HCT116 (cell line): ENCODE measurements around the gene ANO4.

Source experiments
- CTCF ChIP-seq, 3 experiments: fragments of 200-600 bp in 1 of 3; sonication (generic) in 1 of 3; IDR thresholded peaks in 2 of 3; conservative IDR thresholded peaks in 1 of 3; 2 replicates each; pipeline ENCODE4 v1.5.1; 2012 to 2017; ENCODE audit warnings: low read depth in 2 of 3, low read length in 2 of 3, antibody characterized with exemption in 1 of 3, borderline replicate concordance in 1 of 3, control low read depth in 1 of 3, mild to moderate bottlenecking in 1 of 3, mixed read lengths in 1 of 3, mixed run types in 1 of 3, moderate library complexity in 1 of 3; ENCODE audit not compliant: insufficient read depth in 1 of 3
- EZH2 ChIP-seq: fragments of 200-600 bp; sonication (generic); IDR thresholded peaks from 2 replicates; pipeline ENCODE4 v1.6.1; 2017; ENCODE audit warnings: antibody characterized with exemption, mixed run types
- JUND ChIP-seq: IDR thresholded peaks from 2 replicates; pipeline ENCODE4 v1.6.1; 2012
- POLR2A ChIP-seq: IDR thresholded peaks from 2 replicates; pipeline ENCODE4 v1.7.0; 2011; ENCODE audit warnings: borderline replicate concordance; ENCODE audit not compliant: insufficient read depth, insufficient read length; ENCODE audit errors: extremely low read depth
- POLR2AphosphoS5 ChIP-seq: IDR thresholded peaks from 2 replicates; pipeline ENCODE4 v1.6.1; 2011; ENCODE audit warnings: mild to moderate bottlenecking, low read depth, low read length, moderate library complexity
- REST ChIP-seq: IDR thresholded peaks from 2 replicates; pipeline ENCODE4 v1.6.1; 2012; ENCODE audit warnings: low read depth
- SIN3A ChIP-seq: IDR thresholded peaks from 2 replicates; pipeline ENCODE4 v1.6.1; 2012; ENCODE audit warnings: low read depth
- SP1 ChIP-seq: IDR thresholded peaks from 2 replicates; pipeline ENCODE4 v1.6.1; 2012; ENCODE audit warnings: low read depth

GRCh38 chr12:100995201-100995600 lies 200.6 kb downstream of the ANO4 start:
- TF ChIP-seq POLR2A: no peak
- no peak for TF ChIP-seq CTCF (IDR thresholded peaks at IDR 0.05 in 2 of 3, conservative IDR thresholded peaks at IDR 0.05 in 1 of 3; ENCODE audit: borderline replicate concordance in 1 of 3, insufficient read depth in 1 of 3, low read depth in 2 of 3, low read length in 2 of 3)
- TF ChIP-seq SP1: no peak
- TF ChIP-seq SIN3A: no peak
- TF ChIP-seq JUND: no peak
- TF ChIP-seq EZH2: no peak
- TF ChIP-seq REST: no peak
- no peak for TF ChIP-seq POLR2AphosphoS5
